ENCODE data around the gene FHOD3.

The FHOD3 gene

GRCh38 chr18:36828630-36829361, 531.3 kb downstream of the FHOD3 start, which contains the start of the genes KIAA1328 and TPGS2 (continued):
- no peak for TF ChIP-seq ZNF280D (tag by site-specific recombination; IDR thresholded peaks at IDR 0.05)
- no peak for TF ChIP-seq ZNF768 (tag by site-specific recombination; IDR thresholded peaks at IDR 0.05)
- peak; percentile 78 for TF ChIP-seq ZXDB (tag by site-specific recombination; IDR thresholded peaks at IDR 0.05)
- no peak for TF ChIP-seq ZNF629 (tag by site-specific recombination; IDR thresholded peaks at IDR 0.05)
- TF ChIP-seq MEIS1 (CRISPR knock-in tag; IDR thresholded peaks at IDR 0.05; ENCODE audit: borderline replicate concordance): no peak
- TF ChIP-seq ZNF658 (tag by site-specific recombination; IDR thresholded peaks at IDR 0.05): no peak
- TF ChIP-seq ZNF585B (tag by site-specific recombination; IDR thresholded peaks at IDR 0.05): no peak
- TF ChIP-seq ATF2 (tag by site-specific recombination; IDR thresholded peaks at IDR 0.05; ENCODE audit: low read depth): no peak
- TF ChIP-seq PRDM2 (tag by site-specific recombination; IDR thresholded peaks at IDR 0.05; ENCODE audit: borderline replicate concordance): no peak; the same call in 1 of the 2 replicates
- peak; percentile 10; the same call in 1 of the 2 replicates for TF ChIP-seq SP7 (tag by site-specific recombination; IDR thresholded peaks at IDR 0.05)
- no peak for TF ChIP-seq ZNF776 (tag by site-specific recombination; IDR thresholded peaks at IDR 0.05; ENCODE audit: borderline replicate concordance)
- TF ChIP-seq ZSCAN30 (tag by site-specific recombination; IDR thresholded peaks at IDR 0.05): peak; percentile 90
- TF ChIP-seq KLF17 (tag by site-specific recombination; IDR thresholded peaks at IDR 0.05): 0 out of 2 replicates have a peak, but pooled peaks have one; percentile 4
- no peak for TF ChIP-seq ZNF211 (tag by site-specific recombination; IDR thresholded peaks at IDR 0.05; ENCODE audit: low read depth)
- no peak for TF ChIP-seq ZNF140 (tag by site-specific recombination; IDR thresholded peaks at IDR 0.05)
- TF ChIP-seq ZNF600 (tag by site-specific recombination; IDR thresholded peaks at IDR 0.05): peak; percentile 79
- TF ChIP-seq BCL6B (tag by site-specific recombination; IDR thresholded peaks at IDR 0.05): no peak
- no peak for TF ChIP-seq ZNF791 (tag by site-specific recombination; IDR thresholded peaks at IDR 0.05)
- no peak for TF ChIP-seq ZNF341 (tag by site-specific recombination; IDR thresholded peaks at IDR 0.05; ENCODE audit: low read depth)
- no peak for TF ChIP-seq ZNF37A (tag by site-specific recombination; IDR thresholded peaks at IDR 0.05)
- TF ChIP-seq ZNF214 (tag by site-specific recombination; IDR thresholded peaks at IDR 0.05; ENCODE audit: borderline replicate concordance): no peak
- no peak; the same call in 1 of the 2 replicates for TF ChIP-seq ZNF777 (tag by site-specific recombination; IDR thresholded peaks at IDR 0.05; ENCODE audit: borderline replicate concordance)
- no peak for TF ChIP-seq ZNF785 (tag by site-specific recombination; IDR thresholded peaks at IDR 0.05)
- TF ChIP-seq ZNF792 (tag by site-specific recombination; IDR thresholded peaks at IDR 0.05): 0 out of 2 replicates have a peak, but pooled peaks have one; percentile 57
- peak; percentile 96 for TF ChIP-seq ZBTB26 (tag by site-specific recombination; optimal IDR thresholded peaks at IDR 0.05)
- no peak for TF ChIP-seq ZNF112 (tag by site-specific recombination; IDR thresholded peaks at IDR 0.05)
